ENCODE measurements around the gene MAP3K15.
A peak's percentile ranks its signal among the peaks of the same experiment; 100 is the strongest.

Gene MAP3K15

DNA sequence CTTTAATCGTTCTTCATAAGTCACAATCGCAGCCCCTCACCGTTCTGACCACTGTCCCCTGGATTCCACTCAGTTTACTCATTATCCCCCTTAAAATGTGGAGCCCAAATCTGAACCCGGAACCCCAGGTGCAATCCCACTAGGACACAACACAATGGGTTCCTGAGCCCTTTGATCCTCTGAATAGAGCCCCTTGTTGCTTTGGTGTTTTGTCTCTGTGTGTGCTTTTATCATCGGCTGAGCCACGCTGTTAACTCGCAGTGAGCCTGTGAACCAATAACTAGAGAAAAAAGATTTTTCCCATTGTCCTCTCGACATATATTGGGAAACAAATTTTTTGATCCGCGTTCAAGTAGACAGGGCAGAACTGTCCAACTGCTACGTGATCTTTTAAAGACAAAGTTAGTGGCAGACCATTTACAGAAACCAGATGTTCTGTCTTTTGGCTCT lies 172.2 kb downstream of the MAP3K15 start:
- no peak for DNase-seq (ENCODE audit: low spot score)

DNA sequence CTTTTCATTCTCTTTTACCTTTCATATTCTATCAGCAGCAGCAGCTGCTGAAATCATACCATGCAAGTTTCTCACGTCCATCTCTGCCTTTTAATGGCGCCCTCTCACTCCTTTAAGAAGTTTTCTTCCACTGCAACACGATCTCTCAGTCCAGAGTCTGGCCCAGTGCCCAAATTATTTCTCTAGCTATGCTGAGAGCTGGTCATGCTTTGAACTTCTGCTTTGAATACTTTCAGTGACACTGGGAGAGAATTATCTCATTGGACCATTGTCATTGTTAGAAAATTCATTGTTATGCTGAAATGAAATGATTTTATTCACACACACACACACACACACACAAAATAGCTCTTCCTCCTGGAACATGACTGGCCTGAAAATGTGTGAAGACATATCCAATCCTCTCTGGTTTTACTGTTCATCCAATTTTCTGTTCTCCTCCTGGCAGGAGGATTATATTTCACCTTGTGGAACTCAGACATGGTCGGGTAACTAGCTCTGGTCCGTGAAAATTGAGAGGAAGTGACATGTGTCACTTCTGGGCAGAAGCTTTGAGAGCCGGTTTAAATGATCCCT lies 172.9 kb downstream of the MAP3K15 start:
- DNase-seq (ENCODE audit: low spot score) = no peak

DNA sequence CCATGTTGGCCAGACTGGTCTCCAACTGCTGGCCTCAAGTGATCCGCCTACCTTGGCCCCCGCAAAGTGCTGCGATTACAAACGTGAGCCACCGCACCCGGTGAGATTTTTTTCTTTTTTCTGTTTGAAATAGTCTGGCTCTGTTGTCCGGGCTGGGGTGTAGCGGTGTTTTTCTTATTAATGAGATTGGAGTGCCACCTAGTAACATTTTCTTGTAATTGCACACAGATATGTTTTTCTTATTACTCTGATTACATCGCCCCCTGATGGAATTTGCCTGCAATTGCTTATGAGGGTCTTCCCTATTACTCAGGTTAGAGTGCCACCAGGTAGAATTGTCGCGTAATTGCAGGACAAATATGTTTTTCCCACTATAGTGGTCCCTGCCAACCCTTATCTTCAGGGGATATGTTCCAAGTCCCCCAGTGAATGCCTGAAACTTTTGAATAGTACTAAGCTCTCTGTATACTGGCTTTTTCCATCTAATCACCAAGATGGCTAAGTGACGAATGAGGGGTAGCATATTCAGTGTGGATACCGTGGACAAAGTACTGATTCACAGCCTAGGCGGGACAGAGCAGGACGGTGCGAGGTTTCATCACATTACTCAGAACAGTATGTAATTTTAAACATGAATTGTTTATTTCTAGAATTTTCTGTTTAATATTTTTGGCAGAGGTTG lies 180.2 kb downstream of the MAP3K15 start:
- peak; percentile 15 for DNase-seq (ENCODE audit: low spot score)

DNA sequence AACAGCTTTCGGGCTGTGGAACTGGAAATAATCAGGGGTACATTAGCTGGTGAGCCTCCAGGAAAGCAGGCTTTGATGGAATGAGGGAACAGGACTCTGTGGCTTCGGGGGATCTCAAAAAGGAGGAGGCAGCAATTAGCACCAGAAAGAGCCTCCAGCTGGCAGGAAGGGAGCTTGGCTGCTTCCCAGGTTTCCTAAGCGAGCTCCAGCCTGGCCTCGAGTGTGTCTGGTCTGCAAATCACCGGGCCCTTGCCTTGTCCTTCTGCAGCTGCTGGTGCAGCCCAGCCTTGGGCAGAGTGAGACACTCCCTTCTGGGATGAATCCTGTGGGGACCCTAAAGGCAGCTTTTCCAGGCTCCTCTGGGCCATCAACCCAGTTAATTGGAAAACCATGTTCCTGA lies 182.3 kb downstream of the MAP3K15 start:
- no peak for DNase-seq (ENCODE audit: low spot score)

DNA sequence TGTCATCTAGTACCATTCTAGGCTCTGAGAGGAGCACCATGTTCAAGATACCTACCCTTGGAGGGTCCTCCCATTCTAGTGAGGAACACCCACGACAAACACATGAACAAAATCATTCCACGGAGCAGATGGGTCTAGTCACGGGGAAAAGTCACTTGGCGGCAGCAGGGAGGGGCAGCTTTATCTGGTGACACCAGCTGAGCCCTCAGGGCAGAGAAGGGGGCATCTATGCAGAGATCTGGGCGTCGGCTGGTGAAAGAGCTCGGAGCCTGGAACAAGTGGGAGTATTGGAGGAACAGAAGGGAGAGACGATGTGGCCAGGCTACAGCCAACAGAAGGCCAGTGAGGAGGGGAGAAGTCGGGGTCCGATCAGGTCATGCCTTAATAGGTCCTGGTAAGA lies 183.5 kb downstream of the MAP3K15 start:
- no peak for DNase-seq (ENCODE audit: low spot score)

DNA sequence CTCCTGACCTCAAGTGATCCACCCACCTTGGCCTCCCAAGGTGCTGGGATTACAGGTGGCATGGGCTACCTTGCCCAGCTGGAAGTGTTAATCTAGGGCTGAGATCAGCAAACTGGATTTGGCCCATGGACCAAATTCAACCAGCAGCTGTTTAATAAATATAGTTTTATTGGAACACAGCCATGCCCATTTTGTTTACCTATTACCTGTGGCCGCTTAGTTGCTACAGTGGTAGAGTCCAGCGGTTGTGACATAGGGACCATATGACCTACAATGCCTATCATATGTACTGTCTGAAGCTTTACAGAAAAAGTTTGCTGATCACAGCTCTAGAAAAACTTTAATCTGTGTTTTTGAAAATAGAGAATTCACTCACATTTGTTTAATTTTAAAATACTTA lies 188.7 kb downstream of the MAP3K15 start:
- DNase-seq (ENCODE audit: low spot score) = no peak

Measured in CD4-positive, alpha-beta T cell treated with Interleukin-2 at 100 ng/mL for 4 hours (primary cell).